Breast epithelium (tissue), 4 donors: ENCODE results near the gene EOLA1. TPM values are rescaled to one million over a fixed set of nuclear protein-coding genes. Genes with fewer than 3 reads are reported as not detected.

Experiments used
- DNase-seq, 2 donors: peaks; one replicate each; pipeline ENCODE4 v3.0.0-alpha.2; 2019; ENCODE audit warnings: low spot score in 2 of 2
- H3K27ac ChIP-seq, 2 donors: fragments of 200-600 bp; sonication (generic) in 1 of 2; one replicate each; pipeline ENCODE4 v1.5.1; 2016 to 2019; ENCODE audit warnings: mild to moderate bottlenecking in 1 of 2
- H3K27me3 ChIP-seq, 2 donors: fragments of 200-600 bp; sonication (generic) in 1 of 2; one replicate each; pipeline versions ENCODE4 v1.5.1 to v1.6.0; 2017 to 2019; ENCODE audit warnings: control low read depth in 1 of 2, mild to moderate bottlenecking in 1 of 2
- H3K36me3 ChIP-seq: fragments of 200-600 bp; one replicate; pipeline ENCODE4 v1.5.1; 2019
- H3K4me1 ChIP-seq, 2 donors: fragments of 200-600 bp; sonication (generic); one replicate each; pipeline ENCODE4 v1.5.1; 2016 to 2019; ENCODE audit warnings: control low read depth in 1 of 2
- H3K4me3 ChIP-seq, 3 donors: fragments of 200-600 bp; sonication (generic); 1 replicate in 2 of 3; 2 replicates in 1 of 3; pipeline ENCODE4 v1.5.1; 2016 to 2019; ENCODE audit warnings: mild to moderate bottlenecking in 3 of 3, moderate library complexity in 2 of 3
- H3K9me3 ChIP-seq, 2 donors: fragments of 200-600 bp; sonication (generic) in 1 of 2; one replicate each; pipeline ENCODE4 v1.5.1; 2016 to 2019; ENCODE audit warnings: control low read depth in 1 of 2
- POLR2A ChIP-seq: fragments of 450-650 bp; IDR thresholded peaks from one replicate; pipeline ENCODE4 v1.6.1; 2016; ENCODE audit warnings: antibody characterized with exemption, mild to moderate bottlenecking, moderate library complexity
- POLR2AphosphoS5 ChIP-seq, 3 donors: sonication (generic); formaldehyde crosslinking; IDR thresholded peaks; one replicate each; pipeline ENCODE4 v1.6.1; 2017; ENCODE audit warnings: antibody characterized with exemption in 3 of 3
- intact Hi-C: fragments of 100-400 bp; cut with DNase I; formaldehyde crosslinking; loops from one replicate; pipeline ENCODE4 v1.15.1; 2023; ENCODE audit warnings: low total_unique reads
- total RNA-seq, 3 donors: library from RNA; depleted of rRNA; stranded (reverse); fragments of >200 nt; gene quantifications; one replicate each; pipeline ENCODE4 v1.1.0, GENCODE V29; 2016
- TF ChIP-seq, protein P1 (sequence below), 3 donors: fragments of 450-650 bp; IDR thresholded peaks; one replicate each; pipeline ENCODE4 v1.5.1; 2016 to 2017; ENCODE audit warnings: antibody characterized with exemption in 3 of 3, mild to moderate bottlenecking in 3 of 3, moderate library complexity in 3 of 3

The EOLA1 gene
- total RNA-seq, 3 donors from 2014 or later = 12.3 to 20.1 (median 17.7) TPM

DNA sequence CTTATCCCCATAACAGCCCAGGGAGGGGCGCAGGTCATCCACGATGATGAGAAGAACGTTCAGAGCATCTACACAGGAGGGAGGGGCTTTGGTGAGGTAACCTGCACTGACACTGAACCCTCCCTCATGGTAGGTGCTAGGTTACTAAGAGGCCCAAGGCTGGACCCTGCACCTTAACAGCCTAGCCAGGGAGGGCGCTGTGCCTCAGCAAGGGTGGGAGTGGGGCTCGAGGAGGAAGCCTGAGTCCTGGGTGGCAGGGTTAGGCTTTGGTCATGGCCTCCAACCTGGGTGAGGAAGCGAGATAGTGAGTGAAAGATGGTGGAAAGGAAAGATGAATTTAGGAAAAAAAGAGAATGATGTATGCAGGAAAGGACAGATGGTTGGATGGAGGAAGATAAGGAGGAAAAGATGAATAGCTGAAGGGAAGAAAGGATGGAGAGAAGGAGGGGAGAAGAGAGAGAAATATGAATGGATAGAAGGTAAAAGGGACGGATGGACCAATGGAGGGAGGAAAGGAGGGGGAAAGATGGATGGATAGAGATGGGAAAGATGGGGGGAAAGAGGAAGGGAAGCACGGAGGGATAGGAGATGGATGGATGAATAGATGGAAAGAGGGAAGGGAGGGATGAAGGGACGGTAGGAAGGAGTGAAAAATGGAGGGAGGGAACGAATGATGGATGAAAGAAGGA lies 36.4 kb upstream of the EOLA1 start:
- no peak for TF ChIP-seq POLR2AphosphoS5 (IDR thresholded peaks at IDR 0.05)
- TF ChIP-seq, protein P1, sequence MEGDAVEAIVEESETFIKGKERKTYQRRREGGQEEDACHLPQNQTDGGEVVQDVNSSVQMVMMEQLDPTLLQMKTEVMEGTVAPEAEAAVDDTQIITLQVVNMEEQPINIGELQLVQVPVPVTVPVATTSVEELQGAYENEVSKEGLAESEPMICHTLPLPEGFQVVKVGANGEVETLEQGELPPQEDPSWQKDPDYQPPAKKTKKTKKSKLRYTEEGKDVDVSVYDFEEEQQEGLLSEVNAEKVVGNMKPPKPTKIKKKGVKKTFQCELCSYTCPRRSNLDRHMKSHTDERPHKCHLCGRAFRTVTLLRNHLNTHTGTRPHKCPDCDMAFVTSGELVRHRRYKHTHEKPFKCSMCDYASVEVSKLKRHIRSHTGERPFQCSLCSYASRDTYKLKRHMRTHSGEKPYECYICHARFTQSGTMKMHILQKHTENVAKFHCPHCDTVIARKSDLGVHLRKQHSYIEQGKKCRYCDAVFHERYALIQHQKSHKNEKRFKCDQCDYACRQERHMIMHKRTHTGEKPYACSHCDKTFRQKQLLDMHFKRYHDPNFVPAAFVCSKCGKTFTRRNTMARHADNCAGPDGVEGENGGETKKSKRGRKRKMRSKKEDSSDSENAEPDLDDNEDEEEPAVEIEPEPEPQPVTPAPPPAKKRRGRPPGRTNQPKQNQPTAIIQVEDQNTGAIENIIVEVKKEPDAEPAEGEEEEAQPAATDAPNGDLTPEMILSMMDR (IDR thresholded peaks at IDR 0.05) = no peak
- TF ChIP-seq POLR2A = no peak
- Histone ChIP-seq H3K27ac (peak overlapping the region; percentile 86 to 93), H3K36me3 (no peaks in the 10 kb centered on the region), H3K27me3 (peaks cover 0 to 26% of the 10 kb centered on the region in 2 donors), H3K4me1 (no peaks in the 10 kb centered on the region), H3K4me3 (peak overlapping the region; percentile 66 to 77 (median 70)), H3K9me3 (no peaks in the 10 kb centered on the region)
- no peak for DNase-seq
- intact Hi-C loops = no loop called here

DNA sequence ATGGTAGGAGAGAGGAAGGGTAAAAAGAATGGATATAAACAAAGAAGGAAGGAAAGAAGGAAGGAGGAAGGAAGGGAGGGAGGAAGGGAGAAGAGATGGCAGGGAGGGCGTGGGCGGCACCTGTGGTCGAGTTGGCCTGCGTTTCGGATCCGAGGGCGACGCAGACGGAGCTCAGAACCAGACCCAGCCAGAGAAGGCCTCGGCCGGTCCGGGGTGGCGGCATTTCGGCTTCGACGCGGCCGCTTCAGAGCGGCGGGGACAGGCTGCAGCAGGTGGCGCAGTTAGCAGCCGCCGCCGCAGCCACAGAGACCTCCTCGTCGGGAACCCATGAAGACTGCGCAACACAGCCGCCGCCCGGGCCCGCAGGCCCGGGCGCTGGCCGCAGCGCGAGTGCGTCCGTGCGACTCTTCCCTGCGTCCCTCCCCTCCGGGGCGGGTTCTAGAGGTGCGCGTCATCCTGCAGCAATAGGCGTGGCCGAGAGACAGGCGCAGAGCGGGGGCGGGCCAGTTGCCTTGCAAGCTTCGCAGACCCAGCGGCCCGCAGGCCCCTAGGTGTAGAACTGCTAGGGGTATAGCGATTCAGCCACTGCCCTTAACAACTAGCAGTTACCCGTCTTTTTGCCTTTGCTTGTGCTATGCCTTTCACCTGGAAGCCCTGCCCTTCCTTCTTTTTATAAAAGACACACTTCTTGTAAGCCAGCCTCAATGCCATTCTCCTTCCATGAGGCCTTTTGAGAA lies 35.7 kb upstream of the EOLA1 start, which contains the start of gene IDS:
IDS (minus strand) TSS at position 392 of the 737 bp plus-strand sequence; CDS start at position 223, 169 bp downstream.
- Histone ChIP-seq H3K27me3 (peaks cover 0 to 33% of the 10 kb centered on the region in 2 donors), H3K36me3 (no peaks in the 10 kb centered on the region), H3K4me1 (no peaks in the 10 kb centered on the region), H3K27ac (peak within 1 kb of the TSS; percentile 86 to 93), H3K4me3 (peak within 1 kb of the TSS; percentile 66 to 77 (median 70)), H3K9me3 (no peaks in the 10 kb centered on the region)
- intact Hi-C loops = no loop called here
- TF ChIP-seq, protein P1 (IDR thresholded peaks at IDR 0.05) = no peak
- TF ChIP-seq POLR2A (peak; percentile 86), POLR2AphosphoS5 (IDR thresholded peaks at IDR 0.05) (peak; percentile 45 to 59 (median 54))
- peak; percentile 86 to 88 for DNase-seq

DNA sequence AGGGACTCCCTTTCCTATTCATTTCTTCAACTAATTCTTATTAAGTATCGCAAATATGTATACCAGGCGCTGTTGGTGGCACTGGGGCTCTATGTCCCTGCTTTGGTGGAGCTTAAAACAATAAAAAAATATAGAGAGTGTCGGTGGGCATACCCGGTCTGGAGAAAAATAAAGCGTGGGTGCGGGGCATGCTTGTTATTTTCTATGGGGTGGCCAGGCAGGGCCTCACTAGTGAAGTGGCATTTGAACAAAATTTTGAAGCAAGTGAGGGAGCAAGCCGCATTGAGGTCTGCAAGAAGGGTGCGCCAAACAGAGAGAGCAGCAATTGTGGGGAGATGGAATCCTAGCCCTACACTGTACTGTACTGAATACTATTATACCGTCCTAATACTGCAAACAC lies 35.1 kb upstream of the EOLA1 start:
- peak overlapping the region in 1 of 2 donors; percentile 86 for H3K27ac ChIP-seq

DNA sequence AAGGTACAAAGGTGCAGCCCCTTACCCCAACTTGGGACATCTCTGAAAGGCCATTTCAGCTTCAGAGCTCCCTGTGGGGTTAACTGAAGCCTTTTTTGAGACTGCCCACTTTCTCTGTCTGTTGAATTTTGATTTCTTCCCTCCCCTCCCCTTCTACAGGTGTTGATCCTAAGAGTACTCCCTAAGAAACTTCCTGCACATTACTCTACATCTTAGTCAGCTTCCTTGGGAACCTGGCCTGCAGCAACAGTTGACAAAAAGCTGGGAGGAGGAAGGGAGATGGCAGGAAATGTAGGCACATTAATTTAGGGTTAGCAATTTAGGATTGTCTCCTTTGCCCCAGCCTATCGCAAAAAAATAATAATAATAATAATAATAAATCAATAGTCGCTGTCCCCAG lies 34.5 kb upstream of the EOLA1 start:
- no peaks in the 10 kb centered on the region for H3K36me3 ChIP-seq
- H3K9me3 ChIP-seq = no peaks in the 10 kb centered on the region
- no peak overlapping the region for H3K27ac ChIP-seq
- no peaks in the 10 kb centered on the region for H3K4me1 ChIP-seq
- H3K4me3 ChIP-seq = no peak overlapping the region
- no peak for DNase-seq
- intact Hi-C loops = no loop called here
- TF ChIP-seq, protein P1 (IDR thresholded peaks at IDR 0.05) = no peak
- TF ChIP-seq POLR2A (no peak), POLR2AphosphoS5 (IDR thresholded peaks at IDR 0.05) (no peak)
- peaks cover 0 to 40% of the 10 kb centered on the region in 2 donors for H3K27me3 ChIP-seq

More for the DNA sequence above, 35.1 kb upstream of the EOLA1 start:
- TF ChIP-seq POLR2AphosphoS5 (IDR thresholded peaks at IDR 0.05) (no peak), POLR2A (no peak)
- no peaks in the 10 kb centered on the region for H3K36me3 ChIP-seq
- intact Hi-C loops = no loop called here
- no peaks in the 10 kb centered on the region for H3K9me3 ChIP-seq
- H3K4me3 ChIP-seq = peak overlapping the region in 2 of 3 donors; percentile 70 to 77
- H3K27me3 ChIP-seq = peaks cover 0 to 37% of the 10 kb centered on the region in 2 donors
- H3K4me1 ChIP-seq = no peaks in the 10 kb centered on the region
- DNase-seq = no peak

DNA sequence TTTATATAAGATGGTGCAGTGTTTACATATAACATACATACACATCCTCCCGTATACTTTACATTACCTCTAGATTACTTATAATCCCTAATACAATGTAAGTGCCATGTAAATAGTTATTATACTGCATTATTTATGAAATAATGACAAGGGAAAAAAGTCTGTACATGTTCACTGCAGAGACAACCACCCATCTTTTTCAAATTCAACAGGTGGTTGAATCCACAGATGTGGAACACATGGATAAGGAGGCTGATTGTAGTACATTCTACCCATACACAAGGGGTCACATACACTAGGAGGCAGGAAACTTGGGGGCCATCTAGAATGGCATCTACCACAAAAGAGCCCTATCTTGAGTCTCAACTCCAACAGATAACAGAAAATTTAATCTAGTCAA lies 32.3 kb upstream of the EOLA1 start:
- no peaks in the 10 kb centered on the region for H3K4me1 ChIP-seq
- no peaks in the 10 kb centered on the region for H3K9me3 ChIP-seq
- H3K4me3 ChIP-seq = no peak overlapping the region
- no peak for TF ChIP-seq POLR2A
- TF ChIP-seq, protein P1 (IDR thresholded peaks at IDR 0.05) = no peak
- TF ChIP-seq POLR2AphosphoS5 (IDR thresholded peaks at IDR 0.05) = no peak
- peaks cover 0 to 39% of the 10 kb centered on the region in 2 donors for H3K27me3 ChIP-seq
- H3K36me3 ChIP-seq = no peaks in the 10 kb centered on the region
- intact Hi-C loops = no loop called here
- DNase-seq = no peak
- no peak overlapping the region for H3K27ac ChIP-seq
